Loucy (cell line): ENCODE measurements around the gene DDX20.

ENCODE experiments used
- H2AFZ ChIP-seq: fragments of 200-600 bp; sonication (generic); 2 replicates; pipeline ENCODE4 v1.6.0; 2016; ENCODE audit warnings: antibody characterized with exemption, mild to moderate bottlenecking, low read length, moderate library complexity
- H3F3A ChIP-seq: fragments of 200-600 bp; 2 replicates; pipeline ENCODE4 v1.6.0; 2016; ENCODE audit warnings: antibody characterized with exemption, low read depth, mild to moderate bottlenecking
- H3K27me3 ChIP-seq: fragments of 200-600 bp; sonication (generic); 2 replicates; pipeline ENCODE4 v1.6.1; 2014; ENCODE audit warnings: low read length, mild to moderate bottlenecking; ENCODE audit not compliant: insufficient read depth, poor library complexity, severe bottlenecking
- H3K36me3 ChIP-seq: fragments of 200-600 bp; sonication (generic); 2 replicates; pipeline ENCODE4 v1.6.1; 2016; ENCODE audit warnings: low read length; ENCODE audit not compliant: insufficient read depth
- H3K4me1 ChIP-seq: fragments of 200-600 bp; sonication (generic); 2 replicates; pipeline ENCODE4 v1.5.1; 2014; ENCODE audit warnings: low read length, mild to moderate bottlenecking; ENCODE audit not compliant: insufficient read depth, poor library complexity, severe bottlenecking
- H3K4me2 ChIP-seq: fragments of 200-600 bp; sonication (generic); 2 replicates; pipeline ENCODE4 v1.6.0; 2014; ENCODE audit warnings: antibody characterized with exemption, low read length, low read depth, mild to moderate bottlenecking; ENCODE audit not compliant: poor library complexity, severe bottlenecking
- H3K4me3 ChIP-seq: fragments of 200-600 bp; sonication (generic); 2 replicates; pipeline ENCODE4 v1.5.1; 2014; ENCODE audit warnings: low read length, mild to moderate bottlenecking, mixed read lengths; ENCODE audit not compliant: poor library complexity, severe bottlenecking
- H3K79me2 ChIP-seq: fragments of 200-600 bp; sonication (generic); 2 replicates; pipeline ENCODE4 v1.6.1; 2014; ENCODE audit warnings: low read length; ENCODE audit not compliant: insufficient read depth
- H3K9ac ChIP-seq: fragments of 200-600 bp; sonication (generic); 2 replicates; pipeline ENCODE4 v1.6.0; 2014; ENCODE audit warnings: mild to moderate bottlenecking, low read depth, low read length, moderate library complexity; ENCODE audit not compliant: poor library complexity, severe bottlenecking
- H3K9me2 ChIP-seq: fragments of 200-600 bp; sonication (generic); replicated peaks from 2 replicates; pipeline ENCODE4 v1.6.1; 2016; ENCODE audit warnings: low read depth, low read length, mixed read lengths
- H3K9me3 ChIP-seq: fragments of 200-600 bp; sonication (generic); 2 replicates; pipeline ENCODE4 v1.6.1; 2014; ENCODE audit warnings: mild to moderate bottlenecking, antibody characterized with exemption, low read length, low read depth; ENCODE audit not compliant: insufficient read depth
- H4K20me1 ChIP-seq: fragments of 200-600 bp; sonication (generic); 2 replicates; pipeline ENCODE4 v1.6.0; 2014; ENCODE audit warnings: antibody characterized with exemption, low read length, mild to moderate bottlenecking; ENCODE audit not compliant: insufficient read depth, poor library complexity, severe bottlenecking
- EZH2phosphoT487 ChIP-seq: fragments of 200-600 bp; IDR thresholded peaks from 2 replicates; pipeline ENCODE4 v1.6.1; 2018; ENCODE audit warnings: antibody characterized with exemption, mild to moderate bottlenecking, moderate library complexity, borderline replicate concordance
- TF ChIP-seq, protein P1 (sequence below): fragments of 200-600 bp; sonication (generic); conservative IDR thresholded peaks from 2 replicates; pipeline ENCODE4 v1.5.1; 2014; ENCODE audit warnings: mild to moderate bottlenecking, antibody characterized with exemption, low read length

The DDX20 gene

DNA sequence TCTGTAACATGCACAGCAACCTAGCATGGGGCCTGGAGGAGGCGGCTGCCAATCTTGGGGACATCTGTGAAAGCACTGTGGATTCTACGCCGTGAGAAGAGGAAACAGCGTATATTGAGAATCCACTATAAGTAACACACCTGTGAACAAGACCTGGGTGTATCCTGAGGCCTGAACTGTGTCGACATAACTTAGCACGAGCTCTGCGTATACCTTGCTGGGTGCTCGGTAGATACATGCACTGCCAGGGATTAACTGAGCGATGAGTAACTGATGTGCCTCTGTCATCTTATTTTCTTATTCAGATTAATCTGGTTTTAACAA is 58.6 kb downstream of the DDX20 start:
- H3K9me2 ChIP-seq, result no peaks in the 10 kb centered on the region
- no peaks in the 10 kb centered on the region for H4K20me1 ChIP-seq
- no peaks in the 10 kb centered on the region for H3K4me1 ChIP-seq
- H3K4me3 ChIP-seq, result no peak overlapping the region
- H3K9me3 ChIP-seq, result no peaks in the 10 kb centered on the region
- H3K4me2 ChIP-seq, result no peak overlapping the region
- no peak for TF ChIP-seq EZH2phosphoT487
- TF ChIP-seq, protein P1, sequence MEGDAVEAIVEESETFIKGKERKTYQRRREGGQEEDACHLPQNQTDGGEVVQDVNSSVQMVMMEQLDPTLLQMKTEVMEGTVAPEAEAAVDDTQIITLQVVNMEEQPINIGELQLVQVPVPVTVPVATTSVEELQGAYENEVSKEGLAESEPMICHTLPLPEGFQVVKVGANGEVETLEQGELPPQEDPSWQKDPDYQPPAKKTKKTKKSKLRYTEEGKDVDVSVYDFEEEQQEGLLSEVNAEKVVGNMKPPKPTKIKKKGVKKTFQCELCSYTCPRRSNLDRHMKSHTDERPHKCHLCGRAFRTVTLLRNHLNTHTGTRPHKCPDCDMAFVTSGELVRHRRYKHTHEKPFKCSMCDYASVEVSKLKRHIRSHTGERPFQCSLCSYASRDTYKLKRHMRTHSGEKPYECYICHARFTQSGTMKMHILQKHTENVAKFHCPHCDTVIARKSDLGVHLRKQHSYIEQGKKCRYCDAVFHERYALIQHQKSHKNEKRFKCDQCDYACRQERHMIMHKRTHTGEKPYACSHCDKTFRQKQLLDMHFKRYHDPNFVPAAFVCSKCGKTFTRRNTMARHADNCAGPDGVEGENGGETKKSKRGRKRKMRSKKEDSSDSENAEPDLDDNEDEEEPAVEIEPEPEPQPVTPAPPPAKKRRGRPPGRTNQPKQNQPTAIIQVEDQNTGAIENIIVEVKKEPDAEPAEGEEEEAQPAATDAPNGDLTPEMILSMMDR, result no peak
- H3K27me3 ChIP-seq, result no peaks in the 10 kb centered on the region
- H3K9ac ChIP-seq, result no peak overlapping the region
- H3K79me2 ChIP-seq, result no peaks in the 10 kb centered on the region
- H3F3A ChIP-seq, result no peaks in the 10 kb centered on the region
- no peaks in the 10 kb centered on the region for H3K36me3 ChIP-seq
- no peak overlapping the region for H2AFZ ChIP-seq

DNA sequence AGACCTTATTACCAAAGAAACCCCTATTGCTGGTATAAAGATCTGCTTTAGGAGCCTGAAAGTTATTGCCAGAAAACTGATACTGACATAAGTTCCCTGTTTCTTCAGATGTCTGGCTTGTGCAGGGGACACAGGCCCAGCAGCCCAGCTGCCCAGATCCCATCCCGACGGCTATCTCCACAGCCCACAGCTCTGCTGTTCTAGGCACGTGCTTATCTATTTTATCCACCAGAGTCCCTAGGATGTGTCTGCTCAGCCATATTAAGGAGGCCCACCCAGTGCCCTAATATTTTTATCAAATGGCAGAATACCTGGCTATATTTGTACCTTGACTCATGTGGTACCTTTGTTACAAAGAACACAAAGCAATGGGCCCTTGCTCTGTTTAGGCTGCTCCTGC is 58.9 kb downstream of the DDX20 start:
- H3K27me3 ChIP-seq, result no peaks in the 10 kb centered on the region

More for the DNA sequence above, 58.9 kb downstream of the DDX20 start:
- no peaks in the 10 kb centered on the region for H3K79me2 ChIP-seq
- no peaks in the 10 kb centered on the region for H3K4me1 ChIP-seq
- no peaks in the 10 kb centered on the region for H4K20me1 ChIP-seq
- no peak overlapping the region for H2AFZ ChIP-seq
- no peaks in the 10 kb centered on the region for H3K9me3 ChIP-seq
- no peak overlapping the region for H3K4me2 ChIP-seq
- H3F3A ChIP-seq, result no peaks in the 10 kb centered on the region
- no peak overlapping the region for H3K4me3 ChIP-seq
- TF ChIP-seq, protein P1, result no peak
- TF ChIP-seq EZH2phosphoT487, result no peak
- H3K36me3 ChIP-seq, result no peaks in the 10 kb centered on the region
- H3K9ac ChIP-seq, result no peak overlapping the region
- no peaks in the 10 kb centered on the region for H3K9me2 ChIP-seq
